ENCODE results near the gene LRG1. TPM values are rescaled to one million over a fixed set of nuclear protein-coding genes. Genes with fewer than 3 reads are reported as not detected.

Gene LRG1
- total and polyA plus RNA-seq, 9 of the 15 experiments (the other 6 are each of a cell fraction or from before 2014, with no cell fraction given), result 1.5 to 11.9 (median 8.7) TPM

DNA sequence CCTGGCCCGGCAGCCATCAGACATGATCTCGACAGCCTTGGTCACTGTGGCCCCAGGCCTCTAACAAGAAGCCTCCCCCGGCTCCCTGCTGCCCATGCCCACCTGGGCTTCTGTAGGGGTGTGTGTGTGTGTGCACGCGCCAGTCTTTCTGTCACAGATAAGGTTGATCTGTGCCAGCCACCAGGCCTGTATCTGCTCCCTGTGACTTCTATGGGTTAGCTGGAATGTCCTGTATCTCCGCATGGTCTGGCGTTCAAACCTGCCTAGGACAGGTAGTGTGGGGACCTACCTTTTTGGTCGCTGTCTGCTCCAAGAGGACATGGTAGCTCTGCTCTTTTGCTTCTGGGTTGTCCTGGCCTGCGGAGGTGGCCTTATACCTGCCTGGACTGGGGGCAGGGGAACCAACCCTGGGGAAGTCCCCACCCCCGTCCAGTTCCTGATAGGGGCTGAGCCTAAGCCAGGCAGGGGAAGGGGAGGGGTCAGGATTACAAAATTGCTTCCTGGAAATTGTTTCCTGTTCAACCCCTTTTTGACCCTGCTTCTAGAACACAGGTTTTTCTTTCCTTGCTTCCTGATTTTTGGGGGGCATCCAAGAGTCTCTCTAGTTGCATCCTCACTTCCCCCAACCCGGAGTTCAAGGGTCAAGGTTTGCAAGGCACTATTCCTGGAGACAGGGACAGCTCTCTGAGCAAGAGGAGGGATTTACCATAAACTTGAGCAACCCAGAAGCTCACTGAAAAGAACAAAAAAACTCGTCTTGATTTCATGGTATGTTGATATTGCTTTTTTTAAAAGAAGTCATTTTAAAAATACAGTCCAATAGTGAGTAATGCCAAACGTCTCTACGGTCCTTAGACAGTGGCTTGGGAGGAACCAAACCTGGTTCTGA is at the start of gene LRG1 (continued):
- TF ChIP-seq ZKSCAN8 (CRISPR knock-in tag; IDR thresholded peaks at IDR 0.05) (0 out of 2 replicates have a peak, but pooled peaks have one; percentile 24), NFRKB (IDR thresholded peaks at IDR 0.05; ENCODE audit: low read depth) (0 out of 2 replicates have a peak, but pooled peaks have one; percentile 16), TOE1 (IDR thresholded peaks at IDR 0.05; ENCODE audit: borderline replicate concordance) (peak; percentile 37; the same call in 1 of the 2 replicates), TOE1 (CRISPR knock-in tag; IDR thresholded peaks at IDR 0.05; ENCODE audit: borderline replicate concordance, low read depth) (no peak), SLC30A9 (CRISPR knock-in tag; IDR thresholded peaks at IDR 0.05) (no peak), POLR3A (IDR thresholded peaks at IDR 0.05; ENCODE audit: borderline replicate concordance, extremely low read depth, insufficient read depth, insufficient read length) (no peak), NFATC3 (IDR thresholded peaks at IDR 0.05) (no peak), GABPA (tag; conservative IDR thresholded peaks at IDR 0.05; ENCODE audit: low read depth) (peak; percentile 80), MIER1 (IDR thresholded peaks at IDR 0.05; ENCODE audit: low read depth) (0 out of 2 replicates have a peak, but pooled peaks have one; percentile 39), KDM5B (IDR thresholded peaks at IDR 0.05; ENCODE audit: insufficient replicate concordance, low read depth, low read length) (peak; percentile 96), CHD2 (IDR thresholded peaks at IDR 0.05; ENCODE audit: low read depth, low read length) (peak; percentile 45; the same call in 1 of the 2 replicates)
- TF ChIP-seq, protein P1, sequence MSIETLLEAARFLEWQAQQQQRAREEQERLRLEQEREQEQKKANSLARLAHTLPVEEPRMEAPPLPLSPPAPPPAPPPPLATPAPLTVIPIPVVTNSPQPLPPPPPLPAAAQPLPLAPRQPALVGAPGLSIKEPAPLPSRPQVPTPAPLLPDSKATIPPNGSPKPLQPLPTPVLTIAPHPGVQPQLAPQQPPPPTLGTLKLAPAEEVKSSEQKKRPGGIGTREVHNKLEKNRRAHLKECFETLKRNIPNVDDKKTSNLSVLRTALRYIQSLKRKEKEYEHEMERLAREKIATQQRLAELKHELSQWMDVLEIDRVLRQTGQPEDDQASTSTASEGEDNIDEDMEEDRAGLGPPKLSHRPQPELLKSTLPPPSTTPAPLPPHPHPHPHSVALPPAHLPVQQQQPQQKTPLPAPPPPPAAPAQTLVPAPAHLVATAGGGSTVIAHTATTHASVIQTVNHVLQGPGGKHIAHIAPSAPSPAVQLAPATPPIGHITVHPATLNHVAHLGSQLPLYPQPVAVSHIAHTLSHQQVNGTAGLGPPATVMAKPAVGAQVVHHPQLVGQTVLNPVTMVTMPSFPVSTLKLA (conservative IDR thresholded peaks at IDR 0.05), result peak; percentile 29 to 60; a peak in 2 of 4 replicates
- TF ChIP-seq, protein P2, sequence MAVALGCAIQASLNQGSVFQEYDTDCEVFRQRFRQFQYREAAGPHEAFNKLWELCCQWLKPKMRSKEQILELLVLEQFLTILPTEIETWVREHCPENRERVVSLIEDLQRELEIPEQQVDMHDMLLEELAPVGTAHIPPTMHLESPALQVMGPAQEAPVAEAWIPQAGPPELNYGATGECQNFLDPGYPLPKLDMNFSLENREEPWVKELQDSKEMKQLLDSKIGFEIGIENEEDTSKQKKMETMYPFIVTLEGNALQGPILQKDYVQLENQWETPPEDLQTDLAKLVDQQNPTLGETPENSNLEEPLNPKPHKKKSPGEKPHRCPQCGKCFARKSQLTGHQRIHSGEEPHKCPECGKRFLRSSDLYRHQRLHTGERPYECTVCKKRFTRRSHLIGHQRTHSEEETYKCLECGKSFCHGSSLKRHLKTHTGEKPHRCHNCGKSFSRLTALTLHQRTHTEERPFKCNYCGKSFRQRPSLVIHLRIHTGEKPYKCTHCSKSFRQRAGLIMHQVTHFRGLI (CRISPR knock-in tag; IDR thresholded peaks at IDR 0.05), result no peak
- TF ChIP-seq, protein P3, sequence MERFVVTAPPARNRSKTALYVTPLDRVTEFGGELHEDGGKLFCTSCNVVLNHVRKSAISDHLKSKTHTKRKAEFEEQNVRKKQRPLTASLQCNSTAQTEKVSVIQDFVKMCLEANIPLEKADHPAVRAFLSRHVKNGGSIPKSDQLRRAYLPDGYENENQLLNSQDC (CRISPR knock-in tag; IDR thresholded peaks at IDR 0.05), result no peak
- TF ChIP-seq, protein P4, sequence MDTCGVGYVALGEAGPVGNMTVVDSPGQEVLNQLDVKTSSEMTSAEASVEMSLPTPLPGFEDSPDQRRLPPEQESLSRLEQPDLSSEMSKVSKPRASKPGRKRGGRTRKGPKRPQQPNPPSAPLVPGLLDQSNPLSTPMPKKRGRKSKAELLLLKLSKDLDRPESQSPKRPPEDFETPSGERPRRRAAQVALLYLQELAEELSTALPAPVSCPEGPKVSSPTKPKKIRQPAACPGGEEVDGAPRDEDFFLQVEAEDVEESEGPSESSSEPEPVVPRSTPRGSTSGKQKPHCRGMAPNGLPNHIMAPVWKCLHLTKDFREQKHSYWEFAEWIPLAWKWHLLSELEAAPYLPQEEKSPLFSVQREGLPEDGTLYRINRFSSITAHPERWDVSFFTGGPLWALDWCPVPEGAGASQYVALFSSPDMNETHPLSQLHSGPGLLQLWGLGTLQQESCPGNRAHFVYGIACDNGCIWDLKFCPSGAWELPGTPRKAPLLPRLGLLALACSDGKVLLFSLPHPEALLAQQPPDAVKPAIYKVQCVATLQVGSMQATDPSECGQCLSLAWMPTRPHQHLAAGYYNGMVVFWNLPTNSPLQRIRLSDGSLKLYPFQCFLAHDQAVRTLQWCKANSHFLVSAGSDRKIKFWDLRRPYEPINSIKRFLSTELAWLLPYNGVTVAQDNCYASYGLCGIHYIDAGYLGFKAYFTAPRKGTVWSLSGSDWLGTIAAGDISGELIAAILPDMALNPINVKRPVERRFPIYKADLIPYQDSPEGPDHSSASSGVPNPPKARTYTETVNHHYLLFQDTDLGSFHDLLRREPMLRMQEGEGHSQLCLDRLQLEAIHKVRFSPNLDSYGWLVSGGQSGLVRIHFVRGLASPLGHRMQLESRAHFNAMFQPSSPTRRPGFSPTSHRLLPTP (IDR thresholded peaks at IDR 0.05; ENCODE audit: borderline replicate concordance, extremely low read depth, insufficient read length), result no peak
